Fibroblast of the aortic adventitia (primary cell): ENCODE measurements around the gene EHD4. TPM values are rescaled to one million over a fixed set of nuclear protein-coding genes. Genes with fewer than 3 reads are reported as not detected.

Experiments
- DNase-seq: peaks from one replicate; pipeline ENCODE4 v3.0.0-alpha.2; 2010; ENCODE audit warnings: low read depth
- H3K4me3 ChIP-seq: 2 replicates; pipeline ENCODE4 v1.5.1; 2011; ENCODE audit warnings: low read depth, mild to moderate bottlenecking, control low read depth, low read length, moderate library complexity
- total RNA-seq: library from RNA; depleted of rRNA; stranded (reverse); fragments of >200 nt; gene quantifications from 2 replicates; pipeline ENCODE4 v1.2.3, GENCODE V29; 2012; ENCODE audit warnings: low replicate concordance
- TF ChIP-seq, protein P1 (sequence below): IDR thresholded peaks from 2 replicates; pipeline ENCODE4 v1.5.1; 2011; ENCODE audit warnings: mild to moderate bottlenecking, low read length, control low read depth, inconsistent platforms; ENCODE audit not compliant: insufficient read depth

Gene EHD4
- total RNA-seq, 1 donor, result 10.8 TPM

DNA sequence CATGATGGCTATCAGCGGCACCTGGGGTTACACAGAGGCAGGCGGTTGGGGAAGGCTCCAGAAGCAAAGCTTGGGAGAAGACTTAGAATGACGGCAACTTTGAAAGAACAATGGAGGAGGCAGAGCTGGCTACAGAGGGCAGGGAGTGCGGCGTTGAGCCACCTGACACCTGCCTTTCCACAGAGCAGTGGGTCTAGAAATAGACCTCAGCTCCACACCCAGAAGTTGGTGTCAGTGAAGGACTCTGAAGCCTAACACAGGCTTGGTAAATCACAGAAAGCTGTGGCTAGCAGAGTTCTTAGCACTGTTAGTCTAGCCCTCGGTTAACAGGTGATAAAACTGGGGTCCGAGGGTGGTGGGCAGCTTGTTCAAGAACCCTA, 23.1 kb upstream of the EHD4 start:
- TF ChIP-seq, protein P1, sequence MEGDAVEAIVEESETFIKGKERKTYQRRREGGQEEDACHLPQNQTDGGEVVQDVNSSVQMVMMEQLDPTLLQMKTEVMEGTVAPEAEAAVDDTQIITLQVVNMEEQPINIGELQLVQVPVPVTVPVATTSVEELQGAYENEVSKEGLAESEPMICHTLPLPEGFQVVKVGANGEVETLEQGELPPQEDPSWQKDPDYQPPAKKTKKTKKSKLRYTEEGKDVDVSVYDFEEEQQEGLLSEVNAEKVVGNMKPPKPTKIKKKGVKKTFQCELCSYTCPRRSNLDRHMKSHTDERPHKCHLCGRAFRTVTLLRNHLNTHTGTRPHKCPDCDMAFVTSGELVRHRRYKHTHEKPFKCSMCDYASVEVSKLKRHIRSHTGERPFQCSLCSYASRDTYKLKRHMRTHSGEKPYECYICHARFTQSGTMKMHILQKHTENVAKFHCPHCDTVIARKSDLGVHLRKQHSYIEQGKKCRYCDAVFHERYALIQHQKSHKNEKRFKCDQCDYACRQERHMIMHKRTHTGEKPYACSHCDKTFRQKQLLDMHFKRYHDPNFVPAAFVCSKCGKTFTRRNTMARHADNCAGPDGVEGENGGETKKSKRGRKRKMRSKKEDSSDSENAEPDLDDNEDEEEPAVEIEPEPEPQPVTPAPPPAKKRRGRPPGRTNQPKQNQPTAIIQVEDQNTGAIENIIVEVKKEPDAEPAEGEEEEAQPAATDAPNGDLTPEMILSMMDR, result no peak

DNA sequence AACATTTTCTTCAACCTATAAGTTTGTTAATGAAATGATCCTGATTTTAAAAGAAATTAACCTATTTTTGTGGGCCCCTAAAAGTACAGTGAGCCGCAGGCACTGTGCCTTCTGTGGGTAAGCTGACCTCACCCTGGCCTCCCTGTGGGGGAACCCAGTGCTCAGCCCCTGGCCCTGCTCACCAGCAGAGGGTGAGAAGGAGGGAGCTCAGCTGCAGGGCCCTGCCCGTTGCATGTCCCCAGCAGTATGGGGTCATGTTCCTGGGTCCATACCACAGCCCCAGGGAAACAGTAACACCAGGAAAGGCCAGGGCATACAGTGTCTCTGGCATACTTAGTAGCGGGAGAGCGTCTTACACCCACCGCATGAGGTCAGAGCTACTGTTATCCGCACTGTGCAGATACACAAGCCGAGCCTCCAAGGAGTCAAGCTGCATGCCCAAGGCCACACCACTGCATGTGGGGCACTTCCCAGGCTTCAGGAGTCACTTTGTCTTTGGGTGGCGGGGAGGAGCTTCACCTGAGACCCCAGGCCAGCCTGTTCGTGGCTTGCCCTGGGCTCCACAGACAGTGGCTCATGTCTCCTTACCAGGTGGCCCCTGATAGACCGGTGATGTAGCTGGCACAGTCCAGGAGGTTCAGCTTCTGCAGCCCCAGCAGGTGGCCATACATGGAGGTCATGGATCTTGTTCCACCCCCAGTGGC, 22.6 kb upstream of the EHD4 start:
- TF ChIP-seq, protein P1, result no peak
- H3K4me3 ChIP-seq, result no peak overlapping the region
- DNase-seq, result no peak

More for the DNA sequence above, 23.1 kb upstream of the EHD4 start:
- no peak overlapping the region for H3K4me3 ChIP-seq
- DNase-seq, result no peak

DNA sequence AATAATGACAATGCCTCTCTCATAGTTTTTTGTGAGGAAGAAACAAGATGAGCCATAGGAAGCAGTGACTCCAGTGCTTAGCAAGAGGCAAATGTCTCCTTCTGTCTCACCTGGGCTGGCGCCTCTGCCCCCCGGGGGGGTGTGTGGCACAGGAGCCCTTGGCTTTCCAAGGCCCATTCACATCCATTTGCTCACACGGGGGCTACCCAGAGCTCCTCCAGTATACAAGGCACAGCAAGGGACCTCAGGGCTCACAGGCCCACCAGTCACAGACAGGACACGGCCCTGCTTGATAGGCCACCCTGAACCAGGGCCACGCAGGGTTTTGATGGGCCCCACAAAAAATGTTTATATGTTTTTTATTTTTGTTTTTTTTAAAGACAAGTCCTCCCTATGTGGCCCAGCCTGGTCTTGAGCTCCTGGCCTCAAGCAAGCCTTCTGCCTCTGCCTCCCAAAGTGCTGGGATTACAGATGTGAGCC, 21.9 kb upstream of the EHD4 start:
- no peak overlapping the region for H3K4me3 ChIP-seq
- DNase-seq, result no peak
- TF ChIP-seq, protein P1, result no peak

DNA sequence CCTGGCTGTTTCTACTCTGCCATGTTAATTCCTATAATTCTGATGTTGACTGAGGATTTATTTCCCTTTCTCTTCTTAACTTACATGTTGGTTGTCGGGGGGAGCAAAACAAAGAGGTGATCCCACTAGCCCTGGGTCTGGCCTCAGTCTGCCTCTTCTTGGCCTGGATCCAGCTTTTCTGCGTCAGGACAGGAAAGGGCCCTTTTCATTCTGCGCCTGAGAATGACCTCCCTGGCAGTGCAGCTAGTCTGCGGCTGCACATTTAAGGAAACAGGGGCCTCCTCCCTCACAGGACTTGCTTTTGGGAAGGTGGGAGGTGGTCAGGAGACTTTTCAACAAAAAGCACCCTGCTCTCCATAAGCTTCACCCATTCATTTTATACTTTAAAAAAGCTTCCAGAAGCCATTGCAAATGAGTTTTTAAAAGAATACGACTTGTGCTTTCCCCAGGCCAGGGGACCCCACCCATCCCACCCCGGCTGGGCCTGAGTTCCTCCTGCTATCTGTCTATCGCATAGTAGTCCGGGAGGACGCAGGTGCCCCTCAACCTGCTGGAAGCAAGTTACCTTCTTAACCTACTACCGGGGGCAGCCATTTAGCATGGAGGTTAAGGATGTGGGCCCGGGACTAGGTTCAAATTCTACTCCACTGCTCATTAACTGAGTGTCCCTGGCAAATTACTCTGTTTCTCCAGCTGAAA, 21.3 kb upstream of the EHD4 start:
- TF ChIP-seq, protein P1, result no peak
- DNase-seq, result no peak
- H3K4me3 ChIP-seq, result no peak overlapping the region

DNA sequence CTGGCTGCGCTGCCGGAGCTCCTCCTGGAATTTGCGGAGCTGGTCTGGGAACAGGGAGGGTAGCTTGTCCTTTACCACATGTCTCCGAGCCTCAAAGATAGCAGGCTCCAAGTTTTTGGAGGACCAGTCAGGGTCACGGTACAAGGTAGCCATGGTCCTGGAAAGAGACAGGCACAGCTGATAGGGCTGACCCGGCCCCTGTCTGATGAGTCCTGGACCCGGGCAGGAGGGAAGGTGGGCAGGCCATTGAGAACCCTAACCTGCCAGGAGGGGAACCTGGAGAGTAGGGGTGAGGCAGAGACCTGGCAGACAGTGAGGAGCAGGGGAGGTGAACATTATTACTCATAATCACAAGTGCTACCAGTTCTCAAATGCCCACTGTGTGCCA, 20.4 kb upstream of the EHD4 start:
- TF ChIP-seq, protein P1, result no peak
- no peak for DNase-seq
- H3K4me3 ChIP-seq, result no peak overlapping the region

DNA sequence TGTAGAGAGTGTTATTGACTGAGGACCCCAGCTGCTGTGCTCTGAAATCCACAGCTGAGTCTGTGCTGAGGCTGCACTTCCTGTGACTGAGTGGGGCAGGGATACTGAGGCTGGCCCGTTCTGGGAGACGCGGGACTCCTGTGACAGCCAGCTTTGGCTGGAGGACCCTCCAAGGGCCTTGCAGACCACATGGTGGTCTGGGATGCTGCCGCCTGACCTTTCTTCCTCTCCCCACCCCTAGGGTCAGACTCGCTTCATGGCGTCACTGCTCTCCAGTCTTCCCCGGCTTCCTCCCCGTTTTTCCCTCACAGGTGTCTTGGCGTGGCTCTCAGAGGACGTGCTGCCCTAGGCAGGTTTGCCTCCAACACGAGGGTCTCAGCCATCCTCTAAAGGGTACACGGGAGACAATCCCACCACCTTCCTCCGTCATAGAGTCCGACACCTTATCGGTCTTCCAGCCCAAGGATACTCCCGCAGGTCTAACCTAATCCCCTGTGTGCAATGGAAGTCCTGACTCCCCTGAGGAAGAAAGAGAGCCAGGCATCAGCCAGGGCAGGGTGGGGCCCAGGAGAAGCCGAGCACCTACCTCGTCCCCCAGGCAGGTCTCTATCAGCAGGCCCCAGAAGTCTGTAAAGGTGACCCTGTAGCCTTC, 19.9 kb upstream of the EHD4 start:
- no peak overlapping the region for H3K4me3 ChIP-seq
- TF ChIP-seq, protein P1, result no peak
- DNase-seq, result no peak
